Endothelial cell of umbilical vein (primary cell): ENCODE results near the gene COL20A1. TPM values are rescaled to one million over a fixed set of nuclear protein-coding genes. Genes with fewer than 3 reads are reported as not detected.

ENCODE experiments used
- BruUV-seq: library from RNA; stranded (reverse); fragments of 400-500 nt; replicated peaks from 2 replicates; lab custom pipeline; 2021; lab: Mats Ljungman, UMichigan
- CTCF ChIA-PET: fragments of 300-600, 350-600 bp; sonication (Branson Sonifier 250); formaldehyde crosslinking; loops from one replicate; lab custom pipeline; 2021; ENCODE audit warnings: antibody characterized with exemption, inconsistent platforms; lab: Charles Lee
- POLR2A ChIA-PET: fragments of 300-600, 350-600 bp; sonication (Branson Sonifier 250); formaldehyde crosslinking; loops from one replicate; lab custom pipeline; 2021; ENCODE audit warnings: antibody characterized with exemption, inconsistent platforms; lab: Charles Lee
- DNase-seq: peaks from one replicate; pipeline ENCODE4 v3.0.0-alpha.2; 2011; ENCODE audit warnings: low read depth, low spot score
- FAIRE-seq: peaks from 2 replicates; lab custom pipeline; 2011; peaks lifted over from hg19 to GRCh38; lab: Jason Lieb, UNC
- H2AFZ ChIP-seq: 2 replicates; pipeline ENCODE4 v1.6.0; 2012; ENCODE audit warnings: low read depth, low read length, control low read depth, inconsistent platforms
- H3K27ac ChIP-seq: 2 replicates; pipeline ENCODE4 v1.5.1; 2011; ENCODE audit warnings: low read depth, mild to moderate bottlenecking, control low read depth, low read length, moderate library complexity; ENCODE audit not compliant: insufficient read depth
- H3K27me3 ChIP-seq, 2 experiments: 2 replicates each; pipeline versions ENCODE4 v1.6.0 to v1.6.1; 2011; ENCODE audit warnings: low read length in 2 of 2, mixed read lengths in 1 of 2; ENCODE audit not compliant: control insufficient read depth in 2 of 2, insufficient read depth in 2 of 2
- H3K36me3 ChIP-seq, 2 experiments: 2 replicates in 1 of 2; 3 replicates in 1 of 2; pipeline ENCODE4 v1.5.1; 2011; ENCODE audit warnings: low read length in 2 of 2, mild to moderate bottlenecking in 1 of 2, moderate library complexity in 1 of 2; ENCODE audit not compliant: control insufficient read depth in 2 of 2, insufficient read depth in 2 of 2; ENCODE audit errors: extremely low read depth in 1 of 2
- H3K4me1 ChIP-seq: 3 replicates; pipeline ENCODE4 v1.5.1; 2011; ENCODE audit warnings: mild to moderate bottlenecking, low read length; ENCODE audit not compliant: control insufficient read depth, insufficient read depth; ENCODE audit errors: extremely low read depth
- H3K4me2 ChIP-seq: 2 replicates; pipeline ENCODE4 v1.6.1; 2011; ENCODE audit warnings: low read length, control low read depth, mixed read lengths; ENCODE audit not compliant: insufficient read depth
- H3K4me3 ChIP-seq, 3 experiments: fragments of 200-600 bp in 1 of 3; sonication (generic), shearing (Covaris generic) in 1 of 3; replicated peaks in 1 of 3; 2 replicates each; pipeline ENCODE4 v1.5.1; 2011 to 2016; ENCODE audit warnings: control low read depth in 3 of 3, low read length in 3 of 3, mild to moderate bottlenecking in 2 of 3, inconsistent platforms in 1 of 3, low read depth in 1 of 3, moderate library complexity in 1 of 3; ENCODE audit not compliant: insufficient read depth in 1 of 3
- H3K79me2 ChIP-seq: 2 replicates; pipeline ENCODE4 v1.6.0; 2012; ENCODE audit warnings: low read length, inconsistent platforms; ENCODE audit not compliant: control insufficient read depth, insufficient read depth
- H3K9ac ChIP-seq: replicated peaks from 2 replicates; pipeline ENCODE3; 2011; ENCODE audit warnings: low read length, control low read depth; ENCODE audit not compliant: insufficient read depth; ENCODE audit errors: extremely low read depth
- H3K9me1 ChIP-seq: replicated peaks from 3 replicates; pipeline ENCODE4 v1.6.0; 2011; ENCODE audit warnings: mild to moderate bottlenecking, low read length; ENCODE audit not compliant: control insufficient read depth, insufficient read depth; ENCODE audit errors: extremely low read depth
- H3K9me3 ChIP-seq: replicated peaks from 2 replicates; pipeline ENCODE4 v1.5.1; 2012; ENCODE audit warnings: low read length, inconsistent platforms; ENCODE audit not compliant: control insufficient read depth, insufficient read depth
- H4K20me1 ChIP-seq: replicated peaks from 2 replicates; pipeline ENCODE3; 2011; ENCODE audit warnings: mild to moderate bottlenecking, low read length; ENCODE audit not compliant: control insufficient read depth, insufficient read depth; ENCODE audit errors: extremely low read depth
- CTCF ChIP-seq, 2 donors: IDR thresholded peaks; 1 replicate in 1 of 2; 2 replicates in 1 of 2; pipeline ENCODE4 v1.5.1; 2011; ENCODE audit warnings: low read length in 2 of 2, mild to moderate bottlenecking in 2 of 2, moderate library complexity in 2 of 2, control low read depth in 1 of 2, inconsistent platforms in 1 of 2, low read depth in 1 of 2; ENCODE audit not compliant: insufficient read depth in 1 of 2; ENCODE audit errors: extremely low read depth in 1 of 2
- JUN ChIP-seq: IDR thresholded peaks from 2 replicates; pipeline ENCODE4 v1.6.1; 2011; ENCODE audit warnings: borderline replicate concordance, low read depth; ENCODE audit not compliant: insufficient read length, insufficient read depth
- MAX ChIP-seq: IDR thresholded peaks from 2 replicates; pipeline ENCODE4 v1.6.1; 2011; ENCODE audit not compliant: insufficient read depth, insufficient read length
- MYC ChIP-seq: IDR thresholded peaks from one replicate; pipeline ENCODE4 v1.6.1; 2011; ENCODE audit warnings: mild to moderate bottlenecking, low read depth, low read length
- POLR2AphosphoS5 ChIP-seq: IDR thresholded peaks from 2 replicates; pipeline ENCODE4 v1.6.1; 2012; ENCODE audit warnings: low read depth, mild to moderate bottlenecking, control low read depth, low read length, moderate library complexity; ENCODE audit not compliant: insufficient read depth
- dilution Hi-C: fragments of 300-500 bp; cut with MboI; formaldehyde crosslinking; loops from one replicate; pipeline ENCODE4 v1.15.0; 2019; ENCODE audit warnings: low sequenced_read_pairs; ENCODE audit not compliant: extremely low pct_ligation_motif_present
- intact Hi-C: fragments of 100-400 bp; cut with micrococcal nuclease; formaldehyde crosslinking; loops from one replicate; pipeline ENCODE4 v1.10.0; 2022
- polyA plus RNA-seq, 4 experiments: library from polyadenylated mRNA; depleted of rRNA in 3 of 4; stranded (reverse) in 3 of 4; unstranded in 1 of 4; fragments of >200 nt; gene quantifications; 2 replicates each; pipeline versions ENCODE4 v1.2.1 to v1.2.3, GENCODE V29; 2011 to 2012; ENCODE audit warnings: missing spikeins in 1 of 4
- total RNA-seq: library from RNA; stranded (reverse); gene quantifications from 2 replicates; pipeline ENCODE4 v1.2.3, GENCODE V29; 2021

COL20A1 gene
- total and polyA plus RNA-seq, 2 donors (not counting 3 experiments of a cell fraction or from before 2014, with no cell fraction given) = not detected

DNA sequence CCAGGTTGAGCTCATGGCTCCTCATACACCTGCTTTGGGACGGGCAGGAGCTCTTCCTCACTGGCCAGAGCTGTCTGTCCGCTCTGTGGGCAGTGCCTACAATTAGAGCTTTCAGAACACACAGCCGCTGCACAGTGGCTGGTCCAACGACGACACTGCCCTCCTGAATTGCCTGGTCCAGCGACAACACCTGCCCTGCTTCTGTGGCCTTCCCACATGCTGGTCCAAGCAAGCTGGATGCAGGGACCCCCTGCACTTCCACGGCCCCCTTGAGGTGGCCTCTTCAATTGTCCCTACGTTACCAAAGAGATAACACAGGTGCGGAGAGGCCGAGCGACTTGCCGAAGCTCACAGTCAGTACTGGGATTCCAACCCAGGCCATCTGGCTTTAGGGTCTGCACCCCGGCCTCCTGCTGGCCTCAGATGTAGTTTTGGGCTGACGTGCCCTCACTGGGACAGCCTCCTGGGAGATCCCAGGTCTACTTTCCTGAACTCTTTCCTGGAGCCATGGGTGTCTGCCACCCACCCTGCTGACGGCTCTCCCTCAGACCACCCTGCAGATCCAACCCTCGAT is 69.5 kb downstream of the COL20A1 start:
- Histone ChIP-seq H3K4me1 (no peaks in the 10 kb centered on the region), H3K9ac (no peak overlapping the region), H3K4me3 (no peak overlapping the region), H3K27ac (no peak overlapping the region), H3K79me2 (no peaks in the 10 kb centered on the region), H4K20me1 (no peaks in the 10 kb centered on the region), H3K9me1 (no peaks in the 10 kb centered on the region), H3K4me2 (no peak overlapping the region), H2AFZ (no peak overlapping the region), H3K9me3 (no peaks in the 10 kb centered on the region), H3K27me3 (peaks cover 9 to 15% of the 10 kb centered on the region in 2 experiments), H3K36me3 (no peaks in the 10 kb centered on the region)
- TF ChIP-seq CTCF (IDR thresholded peaks at IDR 0.05; ENCODE audit: extremely low read depth in 1 of 2, insufficient read depth in 1 of 2, low read depth in 1 of 2, low read length in 2 of 2) = no peak
- TF ChIP-seq JUN = no peak
- TF ChIP-seq MYC = no peak
- no peak for TF ChIP-seq MAX
- no peak for TF ChIP-seq POLR2AphosphoS5
- dilution Hi-C loops = no loop called here
- POLR2A ChIA-PET = interaction anchor here (0.7 kb wide), 1 partner anchor 618 kb away, joined by 3 read pairs; the partner anchor contains the start of gene PRPF6
- DNase-seq (no peak), FAIRE-seq (no peak)
- intact Hi-C loops = no loop called here
- CTCF ChIA-PET = interaction anchor here (0.7 to 2.6 kb wide), 4 partner anchors 9 to 53 kb away, joined by 4 to 8 read pairs (median 6); no protein-coding TSS in a partner anchor
- BruUV-seq = no TSS peak
